HG03342 (cell line): Measurements from ENCODE around the gene STK4.
"Not testable (repeated sequence)": the region's sequence is repeated elsewhere in the genome, so short reads cannot be mapped to it uniquely, and the experiment has no call there.

Experiments
- ATAC-seq: cut with Tn5 transposase; IDR thresholded peaks from one replicate; pipeline ENCODE4 v1.9.1; 2021; ENCODE audit warnings: mild to moderate bottlenecking, moderate library complexity; ENCODE audit not compliant: unreplicated experiment

The STK4 gene

DNA sequence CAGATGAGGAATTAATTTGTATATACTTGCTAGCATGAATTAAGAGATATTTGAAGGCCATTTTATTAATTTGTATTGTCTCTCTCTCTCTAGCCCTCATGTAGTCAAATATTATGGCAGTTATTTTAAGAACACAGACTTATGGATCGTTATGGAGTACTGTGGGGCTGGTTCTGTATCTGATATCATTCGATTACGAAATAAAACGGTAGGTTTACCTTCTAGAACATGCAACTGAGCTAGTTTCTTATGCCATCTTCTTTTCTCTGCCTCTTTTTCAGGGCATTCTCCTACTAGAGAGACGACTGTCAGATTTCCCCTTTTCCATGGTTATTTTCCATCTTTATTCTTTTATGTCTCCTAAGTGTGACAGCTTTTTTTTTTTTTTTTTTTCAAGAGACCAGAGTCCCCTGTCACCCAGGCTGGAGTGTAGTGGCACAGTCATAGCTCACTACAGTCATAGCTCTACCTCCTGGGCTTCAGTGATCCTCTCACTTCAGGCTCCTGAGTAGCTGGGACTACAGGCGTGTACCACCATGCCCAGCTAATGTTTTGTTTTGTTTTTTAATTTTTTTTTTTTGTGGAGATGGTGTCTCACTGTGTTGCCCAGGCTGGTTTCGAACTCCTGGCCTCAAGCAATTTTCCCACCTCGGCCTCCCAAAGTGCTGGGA is 15.6 kb downstream of the STK4 start:
- ATAC-seq = no peak

DNA sequence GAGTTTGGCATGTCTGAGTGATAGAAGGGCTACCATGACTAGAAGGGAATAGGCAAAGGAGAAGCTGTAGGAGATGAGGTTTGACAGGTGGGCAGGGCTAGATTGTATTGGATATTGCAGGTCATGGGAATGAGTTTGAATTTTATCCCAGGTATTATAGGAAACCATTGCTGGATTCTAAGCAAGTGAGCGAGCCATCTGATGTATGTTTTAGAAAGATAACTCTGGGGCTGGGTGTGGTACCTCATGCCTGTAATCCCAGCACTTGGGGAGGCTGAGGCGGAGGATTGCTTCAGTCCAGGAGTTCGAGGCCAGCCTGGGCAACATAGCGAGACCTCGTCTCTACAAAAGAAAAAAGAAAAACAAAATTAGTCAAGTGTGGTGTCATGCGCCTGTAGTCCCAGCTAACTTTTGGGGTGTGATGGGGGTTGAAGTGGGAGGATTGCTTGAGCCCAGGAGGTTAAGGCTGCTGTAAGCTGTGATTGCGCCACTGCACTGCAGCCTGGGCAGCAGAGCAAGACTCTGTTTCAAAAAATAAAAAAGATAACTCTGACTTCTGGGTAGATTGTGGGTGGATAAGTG is 16.9 kb downstream of the STK4 start:
- ATAC-seq = no peak

DNA sequence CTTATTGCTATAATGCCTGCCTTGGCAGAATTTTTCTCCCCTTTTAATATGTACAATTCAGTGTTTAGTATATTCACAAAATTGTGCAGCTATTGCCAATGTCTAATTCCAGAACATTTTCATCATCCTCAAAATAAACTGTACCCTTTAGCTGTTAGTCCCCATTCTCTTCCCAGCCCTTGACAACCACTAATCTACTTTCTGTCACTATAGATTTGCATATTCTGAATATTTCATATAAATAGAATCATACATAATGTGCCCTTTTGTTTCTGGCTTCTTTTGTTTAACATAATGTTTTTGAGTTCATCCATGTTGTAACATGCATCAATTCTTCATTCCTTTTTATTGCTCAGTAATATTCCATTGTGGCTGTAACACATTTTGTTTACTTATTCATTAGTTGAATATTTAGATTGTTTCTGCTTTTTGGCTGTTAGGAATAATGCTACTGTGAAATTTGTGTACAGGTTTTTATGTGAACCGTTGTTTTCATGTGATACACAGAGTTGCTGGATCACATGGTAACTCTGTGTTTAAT is 22.4 kb downstream of the STK4 start:
- no peak for ATAC-seq

DNA sequence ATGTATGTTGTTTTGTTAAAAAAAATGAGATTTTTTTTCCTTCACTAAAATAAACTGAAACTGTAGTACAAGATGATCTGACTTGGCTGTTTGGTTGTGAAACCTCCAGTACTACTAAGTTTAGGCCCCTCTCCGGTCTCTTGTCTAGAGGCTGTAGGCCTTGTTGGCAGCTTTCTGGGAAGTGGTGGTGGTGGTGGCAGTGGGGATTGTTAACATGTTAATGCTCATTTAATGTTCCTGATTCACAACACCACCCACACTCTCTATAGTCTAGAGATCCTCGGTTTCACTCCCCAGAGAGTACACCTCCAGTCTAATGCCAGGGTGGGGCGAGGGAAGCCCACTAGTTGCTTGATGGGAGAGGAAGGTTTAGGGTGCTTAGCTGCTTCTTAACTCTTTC is 24.1 kb downstream of the STK4 start:
- ATAC-seq = no peak

DNA sequence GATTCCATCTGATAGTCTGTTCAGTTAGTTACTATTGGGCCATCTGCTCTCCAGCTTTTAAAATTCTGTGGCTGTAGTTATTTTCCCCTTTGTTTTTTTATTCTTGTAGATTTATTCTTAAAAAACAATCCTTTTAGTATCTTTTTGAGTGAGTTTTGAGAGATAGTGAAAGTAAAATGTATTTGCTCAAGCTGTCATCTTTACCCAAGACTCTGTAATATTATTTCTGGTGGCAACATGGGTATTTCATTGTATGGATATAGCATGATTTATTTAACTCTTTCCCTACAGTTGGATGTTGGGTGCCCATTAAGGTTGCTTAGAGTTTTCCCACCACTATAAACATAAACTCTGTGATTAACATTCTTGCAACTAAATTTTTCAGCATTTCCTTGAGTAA is 24.6 kb downstream of the STK4 start:
- ATAC-seq = no peak

DNA sequence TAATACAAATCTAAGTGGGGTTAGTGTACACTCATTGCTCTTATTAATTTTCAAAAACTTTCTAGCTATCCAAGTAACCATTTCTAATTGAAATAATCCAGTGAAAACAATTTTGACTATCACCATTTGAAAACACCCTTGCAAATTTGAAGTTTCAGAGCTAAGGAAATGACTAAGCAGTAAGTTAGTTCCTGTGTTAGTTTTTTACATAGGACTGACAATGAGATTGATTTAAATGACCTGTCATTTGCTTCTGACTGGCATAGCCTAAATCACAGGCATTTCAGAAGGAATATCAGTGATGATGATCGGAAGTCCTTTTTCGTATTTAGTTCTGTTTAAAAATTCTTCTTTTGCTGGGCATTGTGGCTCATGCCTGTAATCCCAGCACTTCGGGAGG is 27.0 kb downstream of the STK4 start:
- no peak for ATAC-seq

DNA sequence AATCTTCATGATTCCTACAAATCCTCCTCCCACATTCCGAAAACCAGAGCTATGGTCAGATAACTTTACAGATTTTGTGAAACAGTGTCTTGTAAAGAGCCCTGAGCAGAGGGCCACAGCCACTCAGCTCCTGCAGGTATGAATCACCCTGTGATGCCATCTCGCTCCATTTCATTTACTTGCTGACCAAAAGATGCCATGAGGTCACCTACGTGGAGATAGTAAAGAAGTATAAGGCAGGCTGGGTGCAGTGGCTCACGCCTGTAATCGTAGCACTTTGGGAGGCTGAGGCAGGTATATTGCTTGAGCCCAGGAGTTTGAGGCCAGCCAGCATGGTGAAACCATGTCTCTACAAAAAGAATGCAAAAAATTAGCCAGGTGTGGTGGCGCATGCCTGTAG is 30.9 kb downstream of the STK4 start:
- no peak for ATAC-seq

DNA sequence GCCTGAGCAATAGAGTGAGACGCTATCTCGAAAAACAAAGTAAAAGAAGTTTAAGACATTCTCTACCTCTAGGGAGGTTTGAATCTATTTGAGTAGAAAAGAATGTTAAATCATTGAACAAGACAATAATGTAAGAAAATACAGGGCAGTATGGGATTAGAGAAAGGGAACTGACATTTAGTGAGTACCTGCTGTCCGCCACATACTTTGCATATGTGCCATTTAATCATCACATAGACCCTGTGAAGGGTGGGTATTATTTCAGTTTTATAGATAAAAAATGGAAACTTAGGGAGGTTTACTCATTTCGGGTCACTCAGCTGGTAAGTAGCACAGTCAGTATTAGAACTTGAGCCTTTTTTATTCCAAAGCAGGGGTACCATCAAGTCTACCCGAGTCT is 31.4 kb downstream of the STK4 start:
- no peak for ATAC-seq

DNA sequence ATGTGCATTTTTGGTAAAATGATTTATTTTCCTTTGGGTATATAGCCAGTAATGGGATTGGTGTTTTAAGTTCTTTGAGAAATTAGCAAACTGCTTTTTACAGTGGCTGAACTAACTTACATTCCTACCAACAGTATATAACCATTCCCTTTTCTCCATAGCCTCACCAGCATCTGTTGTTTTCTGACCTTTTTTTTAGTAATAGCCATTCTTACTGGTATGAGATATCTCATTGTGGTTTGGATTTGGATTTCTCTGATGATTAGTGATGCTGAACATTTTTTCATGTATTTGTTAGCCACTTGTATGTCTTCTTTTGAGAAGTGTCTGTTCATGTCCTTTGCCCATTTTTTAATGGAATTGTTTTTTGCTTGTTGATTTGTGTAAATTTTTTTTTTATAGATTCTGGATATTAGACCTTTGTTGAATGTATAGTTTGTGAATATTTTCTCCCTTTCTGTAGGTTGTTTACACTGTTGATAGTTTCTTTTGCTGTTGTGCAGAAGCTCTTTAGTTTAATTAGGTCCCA is 42.3 kb downstream of the STK4 start:
- ATAC-seq = no peak

DNA sequence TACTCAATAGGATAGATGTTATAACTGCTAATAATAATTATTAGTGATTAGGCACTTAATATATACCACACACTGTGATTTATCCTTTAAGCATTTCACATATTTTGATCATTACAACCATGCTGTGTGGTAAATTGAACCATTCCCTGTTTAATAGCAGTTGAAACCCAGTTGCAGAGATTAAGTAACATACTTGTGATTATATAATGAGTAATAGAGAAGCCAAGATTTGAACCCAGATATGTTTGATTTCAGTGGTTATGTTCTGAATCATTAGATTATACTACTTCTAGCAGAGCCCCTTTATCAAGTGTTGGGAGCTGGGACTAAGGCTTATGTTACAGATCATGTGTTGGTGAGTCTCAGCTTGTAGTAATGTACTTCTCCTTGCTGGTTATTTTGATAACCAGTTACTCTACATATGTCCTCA is 44.1 kb downstream of the STK4 start:
- ATAC-seq = no peak

DNA sequence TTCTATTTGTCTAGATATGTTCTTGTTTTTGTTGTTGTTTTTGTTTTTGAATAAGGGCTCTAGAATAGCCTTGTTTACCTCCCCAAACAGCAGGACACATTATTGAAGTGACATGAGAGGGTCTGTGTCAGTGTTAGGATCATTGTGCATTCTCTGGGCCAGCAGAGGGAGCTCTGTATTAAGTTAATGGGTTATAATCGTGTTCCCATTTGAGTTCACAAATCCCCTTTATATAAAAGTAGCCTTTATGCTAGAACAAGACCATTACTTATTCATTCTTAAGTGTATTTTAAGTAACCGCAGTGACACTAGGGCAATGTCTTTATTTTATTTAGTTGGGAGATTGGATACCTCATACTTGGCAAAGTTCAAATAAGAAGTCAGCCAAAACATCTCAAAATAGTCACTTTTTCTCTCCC is 44.8 kb downstream of the STK4 start:
- ATAC-seq = no peak

DNA sequence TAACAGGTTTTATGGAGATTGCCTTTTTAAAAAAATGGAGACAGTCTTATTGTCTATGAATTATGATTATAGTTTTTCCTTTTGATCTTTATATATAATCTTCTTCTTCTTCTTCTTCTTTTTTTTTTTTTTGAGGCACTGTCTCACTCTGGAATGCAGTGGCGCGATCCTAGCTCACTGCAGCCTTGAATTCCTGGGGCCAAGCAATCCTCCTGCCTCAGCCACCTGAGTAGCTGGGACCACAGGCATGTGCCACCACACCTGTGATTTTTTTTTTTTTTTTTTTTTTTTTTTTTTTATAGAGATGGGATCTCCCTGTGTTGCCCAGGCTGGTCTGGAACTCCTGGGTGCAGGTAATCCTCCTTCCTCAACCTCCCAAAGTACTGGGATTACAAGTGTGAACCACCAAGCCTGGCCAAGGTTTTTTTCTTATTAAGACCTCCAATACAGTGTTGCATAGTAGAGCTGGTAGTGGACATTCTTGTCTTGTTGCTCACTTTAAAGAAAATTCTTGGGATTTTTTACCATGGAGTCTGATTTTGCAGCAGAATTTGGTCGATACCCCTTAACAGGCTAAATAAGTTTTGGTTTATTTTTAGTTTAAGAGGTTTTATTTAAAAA is 46.5 kb downstream of the STK4 start:
- ATAC-seq = no peak

DNA sequence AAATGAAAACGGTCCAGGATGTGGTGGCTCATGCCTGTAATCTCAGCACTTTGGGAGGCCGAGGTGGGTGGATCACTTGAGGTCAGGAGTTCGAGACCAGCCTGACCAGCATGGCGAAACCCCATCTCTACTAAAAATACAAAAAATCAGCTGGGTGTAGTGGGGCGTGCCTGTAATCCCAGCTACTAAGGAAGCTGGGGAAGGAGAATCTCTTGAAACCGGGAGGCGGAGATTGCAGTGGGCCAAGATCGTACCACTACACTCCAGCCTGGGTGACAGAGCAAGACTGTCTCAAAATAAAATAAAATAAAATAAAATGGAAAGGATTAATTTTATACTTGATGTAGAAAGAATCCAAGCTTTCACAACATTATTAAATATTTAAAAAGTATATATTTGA is 47.8 kb downstream of the STK4 start:
- ATAC-seq = not testable (repeated sequence)

DNA sequence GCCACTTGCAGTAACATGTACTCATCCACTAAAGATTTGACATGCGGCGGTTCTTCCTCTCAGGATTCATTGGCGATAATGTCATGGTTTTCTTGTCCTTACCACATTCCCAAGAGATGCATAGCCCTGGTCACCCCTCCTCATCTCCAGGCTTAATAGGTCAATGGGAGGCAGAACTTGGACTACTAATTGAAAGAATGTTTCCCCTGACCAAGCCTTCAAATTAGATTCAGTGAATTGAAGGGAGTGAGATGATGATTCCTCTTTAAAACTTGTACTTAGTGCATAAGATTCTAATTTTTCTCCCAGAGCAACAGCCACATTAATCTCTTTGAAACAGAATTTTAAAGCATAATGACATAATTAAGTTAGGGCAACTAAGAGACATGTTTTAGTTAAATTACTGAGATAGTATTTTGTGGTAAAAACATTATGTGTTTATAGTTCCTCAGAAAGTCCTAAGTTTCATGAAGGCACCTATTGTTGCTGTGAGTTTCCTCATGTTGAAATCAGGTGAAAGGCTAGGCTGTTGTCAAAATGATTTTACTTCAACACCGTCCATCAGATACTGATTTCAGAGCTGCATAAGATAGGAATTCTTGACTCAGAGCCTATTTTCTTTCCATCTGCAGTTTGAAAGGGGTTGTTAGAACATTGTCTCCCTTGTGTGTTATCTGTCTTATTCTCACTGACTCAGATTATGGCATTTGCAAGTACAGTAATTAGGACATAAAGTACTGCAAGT is 48.5 kb downstream of the STK4 start:
- no peak for ATAC-seq

DNA sequence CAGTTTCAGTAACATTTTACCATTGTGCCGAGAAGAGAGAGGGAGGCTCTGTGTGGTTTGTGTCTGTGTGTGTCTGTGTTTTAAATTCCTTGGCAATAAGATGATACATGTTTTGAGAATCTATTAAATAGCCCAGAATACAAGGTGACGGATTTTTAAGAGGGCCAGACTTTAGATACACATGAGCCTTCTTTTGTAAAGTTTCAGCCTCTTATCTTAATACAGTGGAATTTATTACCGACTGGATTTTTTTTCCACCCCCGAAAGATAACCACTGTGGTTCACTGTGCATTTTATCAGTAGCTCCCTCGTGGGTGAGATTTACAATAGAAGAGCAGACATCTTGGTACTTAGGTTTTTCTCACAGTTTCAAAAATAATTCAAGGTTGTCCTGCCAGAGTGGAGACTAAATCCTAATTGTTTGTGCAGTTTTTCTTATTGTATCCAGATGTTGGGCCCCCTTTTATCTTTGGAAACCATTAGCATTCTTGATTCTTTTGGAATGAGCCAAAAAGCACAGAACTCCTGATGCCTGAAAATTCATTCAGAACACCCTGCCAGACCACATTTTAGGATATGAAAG is 49.9 kb downstream of the STK4 start:
- no peak for ATAC-seq

DNA sequence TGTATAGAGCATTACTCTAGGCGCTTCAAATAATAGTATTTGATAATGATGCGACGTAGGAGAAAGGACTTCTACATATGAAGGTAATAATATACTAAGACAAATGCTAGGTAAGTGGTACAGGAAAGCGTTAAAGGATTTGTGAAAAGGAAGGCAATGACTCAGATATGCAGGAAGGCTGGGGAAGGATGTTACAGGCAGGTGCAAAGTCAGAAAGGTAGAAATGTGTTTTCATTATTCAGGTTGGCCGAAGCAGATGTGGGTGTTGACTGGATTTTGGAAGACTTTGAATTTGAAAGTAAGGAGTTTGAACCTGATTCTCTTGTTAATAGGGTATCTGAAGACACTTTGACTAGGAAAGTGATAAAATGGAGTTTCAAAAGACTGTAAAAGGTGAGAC is 51.0 kb downstream of the STK4 start:
- no peak for ATAC-seq

DNA sequence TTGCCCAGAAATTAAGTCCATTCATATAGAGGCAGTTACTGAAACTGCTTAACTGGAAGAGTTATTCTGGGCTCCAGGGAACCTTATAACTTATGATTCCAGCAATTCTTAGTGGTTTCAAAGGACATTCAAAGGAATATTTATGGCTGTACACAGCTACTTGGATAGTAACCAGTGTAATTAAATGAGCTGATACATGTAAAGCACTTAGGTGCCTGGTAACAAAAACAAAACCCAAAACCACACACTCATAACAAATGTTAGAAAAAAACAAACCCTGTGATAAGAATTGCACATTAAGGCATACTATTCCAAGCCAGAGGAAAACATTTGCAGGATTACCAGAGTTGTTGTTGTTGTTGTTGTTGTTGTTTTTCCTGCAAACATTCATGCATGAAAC is 51.5 kb downstream of the STK4 start:
- ATAC-seq = no peak

DNA sequence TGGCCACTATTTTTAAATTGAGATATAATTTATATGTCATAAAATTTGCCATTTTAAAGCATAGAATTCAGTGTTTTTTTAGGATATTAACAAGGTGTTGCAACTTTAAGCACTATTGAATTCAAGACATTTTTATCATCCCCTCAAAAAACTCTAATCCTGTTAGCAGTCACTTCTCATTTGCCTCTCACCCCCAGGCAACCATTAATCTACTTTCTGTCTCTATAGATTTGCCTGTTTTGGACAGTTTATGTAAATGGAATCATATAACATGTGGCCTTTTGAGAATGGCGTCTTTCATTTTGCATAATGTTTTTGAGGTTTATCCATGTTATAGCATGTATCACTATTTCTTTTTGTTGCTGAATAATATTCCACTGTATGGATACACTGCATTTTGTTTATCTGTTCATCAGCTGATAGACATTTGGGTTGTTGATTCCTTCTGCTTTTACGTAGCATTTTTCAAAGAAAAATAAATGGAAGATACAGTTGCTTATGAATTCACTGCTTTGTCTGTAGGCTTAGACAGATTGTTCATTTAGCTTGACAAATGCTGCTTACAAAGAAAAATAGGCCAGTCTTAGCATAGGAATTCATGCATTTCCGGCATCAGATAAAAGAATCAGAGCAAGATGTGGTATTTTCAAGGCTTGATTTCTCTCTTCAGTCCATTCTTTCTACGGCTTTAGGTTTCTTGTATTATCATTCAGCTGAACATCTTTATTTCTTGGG is 52.9 kb downstream of the STK4 start:
- ATAC-seq = no peak

DNA sequence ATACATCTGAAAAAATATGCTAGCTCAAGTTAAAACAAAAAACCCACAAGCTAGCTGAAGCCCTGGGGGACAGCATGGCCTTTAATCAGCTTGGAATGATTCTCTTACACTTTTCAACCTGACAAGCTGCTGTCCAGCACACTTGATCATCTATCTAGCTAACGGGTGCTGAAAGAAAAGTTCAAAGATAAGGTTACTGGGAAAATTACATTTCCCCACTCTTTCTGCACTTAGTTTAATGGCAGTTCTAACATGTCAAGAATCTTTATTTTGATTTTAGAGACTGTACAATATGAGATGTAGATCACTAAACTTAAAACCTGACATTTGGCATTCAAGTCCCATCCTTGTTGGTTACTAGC is 53.4 kb downstream of the STK4 start:
- no peak for ATAC-seq

DNA sequence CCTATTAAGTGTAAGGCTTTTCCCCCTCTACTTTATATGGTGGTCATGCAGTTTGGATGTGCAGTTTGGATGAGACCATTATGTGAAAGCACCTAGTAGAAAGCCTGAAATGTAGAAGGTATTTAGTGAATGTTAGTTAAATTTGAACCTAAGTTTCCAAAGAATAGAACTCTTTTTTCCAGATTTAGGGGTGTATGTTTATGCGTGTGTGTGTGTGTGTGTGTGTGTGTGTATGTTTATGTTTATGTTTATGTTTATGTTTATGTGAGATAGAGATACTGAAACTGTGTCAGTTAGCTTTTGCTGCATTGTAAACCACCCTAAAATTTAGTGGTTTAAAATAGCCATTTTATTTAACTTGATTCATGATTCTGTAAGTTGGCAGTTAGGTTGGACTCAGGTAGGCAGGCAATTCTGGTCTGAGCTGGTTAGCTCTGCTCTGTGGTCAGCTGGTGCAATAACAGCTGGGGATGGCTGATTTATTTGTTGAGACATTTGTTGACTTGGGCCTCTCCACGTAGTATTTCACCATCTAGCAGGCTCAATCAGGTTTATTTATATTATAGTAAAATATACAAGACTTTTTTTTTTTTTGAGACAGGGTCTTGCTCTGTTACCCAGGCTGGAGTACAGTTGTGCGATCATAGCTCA is 54.0 kb downstream of the STK4 start:
- no peak for ATAC-seq
